IMR-90 (cell line): ENCODE measurements around the gene APPBP2. TPM values are rescaled to one million over a fixed set of nuclear protein-coding genes. Genes with fewer than 3 reads are reported as not detected.

Experiments
- ATAC-seq: fragments of 200-7000 bp; cut with Tn5 transposase; 2 replicates; pipeline ENCODE4 v1.9.1; 2020; ENCODE audit warnings: low read depth, mild to moderate bottlenecking, moderate library complexity
- BruUV-seq: library from RNA; stranded (reverse); fragments of 400-500 nt; replicated peaks from 2 replicates; lab custom pipeline; 2021; lab: Mats Ljungman, UMichigan
- CTCF ChIA-PET: fragments of 300-600 bp; formaldehyde crosslinking; extraction: SDS; loops from one replicate; lab custom pipeline; 2021; ENCODE audit warnings: antibody characterized with exemption; lab: Yijun Ruan, JAX
- POLR2A ChIA-PET: fragments of 300-600 bp; sonication (Branson Sonifier 250); formaldehyde crosslinking; loops from one replicate; lab custom pipeline; 2022; ENCODE audit warnings: antibody characterized with exemption; ENCODE audit not compliant: unreplicated experiment; lab: Charles Lee
- DNase-seq: peaks from one replicate; pipeline ENCODE4 v3.0.0; 2013
- H2AFZ ChIP-seq: replicated peaks from 2 replicates; pipeline ENCODE3; 2013; ENCODE audit warnings: low read length, mild to moderate bottlenecking; ENCODE audit not compliant: poor library complexity
- H2AK5ac ChIP-seq: 2 replicates; pipeline ENCODE4 v1.6.1; 2013; ENCODE audit warnings: low read depth, low read length, inconsistent platforms
- H2AK9ac ChIP-seq: replicated peaks from 2 replicates; pipeline ENCODE3; 2013; ENCODE audit warnings: mild to moderate bottlenecking, low read depth, low read length, moderate library complexity; ENCODE audit not compliant: poor library complexity
- H2BK120ac ChIP-seq: 2 replicates; pipeline ENCODE4 v1.6.1; 2013; ENCODE audit warnings: low read depth, low read length, inconsistent platforms
- H2BK15ac ChIP-seq: 3 replicates; pipeline ENCODE4 v1.6.1; 2013; ENCODE audit warnings: low read depth, low read length, inconsistent platforms
- H2BK20ac ChIP-seq: 2 replicates; pipeline ENCODE4 v1.6.1; 2013; ENCODE audit warnings: low read depth, mild to moderate bottlenecking, inconsistent platforms, low read length, moderate library complexity
- H2BK5ac ChIP-seq: 2 replicates; pipeline ENCODE4 v1.6.1; 2013; ENCODE audit warnings: mild to moderate bottlenecking, low read depth, low read length, inconsistent platforms; ENCODE audit not compliant: poor library complexity, severe bottlenecking
- H3K14ac ChIP-seq: replicated peaks from 2 replicates; pipeline ENCODE4 v1.6.1; 2013; ENCODE audit warnings: low read depth, low read length, inconsistent platforms
- H3K18ac ChIP-seq: 2 replicates; pipeline ENCODE4 v1.6.1; 2013; ENCODE audit warnings: low read depth, low read length, control low read depth
- H3K23ac ChIP-seq: 2 replicates; pipeline ENCODE4 v1.6.1; 2013; ENCODE audit warnings: low read depth, low read length, inconsistent platforms
- H3K27ac ChIP-seq: 2 replicates; pipeline ENCODE4 v1.5.1; 2013; ENCODE audit warnings: mild to moderate bottlenecking, control low read depth, low read length; ENCODE audit not compliant: insufficient read depth
- H3K27me3 ChIP-seq: 2 replicates; pipeline ENCODE4 v1.6.1; 2013; ENCODE audit warnings: low read length; ENCODE audit not compliant: control insufficient read depth, insufficient read depth
- H3K36me3 ChIP-seq: 2 replicates; pipeline ENCODE4 v1.6.1; 2013; ENCODE audit warnings: low read length, mixed read lengths; ENCODE audit not compliant: control insufficient read depth, insufficient read depth
- H3K4ac ChIP-seq: 2 replicates; pipeline ENCODE4 v1.6.1; 2013; ENCODE audit warnings: low read depth, low read length, inconsistent platforms
- H3K4me1 ChIP-seq: 2 replicates; pipeline ENCODE4 v1.6.1; 2013; ENCODE audit warnings: low read length, mixed read lengths; ENCODE audit not compliant: control insufficient read depth, insufficient read depth
- H3K4me2 ChIP-seq: 2 replicates; pipeline ENCODE4 v1.6.1; 2013; ENCODE audit warnings: low read depth, mild to moderate bottlenecking, control low read depth, low read length, moderate library complexity
- H3K4me3 ChIP-seq: 2 replicates; pipeline ENCODE4 v1.5.1; 2013; ENCODE audit warnings: low read depth, mild to moderate bottlenecking, control low read depth, low read length, moderate library complexity; ENCODE audit not compliant: insufficient read depth
- H3K56ac ChIP-seq: 2 replicates; pipeline ENCODE4 v1.6.1; 2013; ENCODE audit warnings: low read length, inconsistent platforms; ENCODE audit not compliant: insufficient read depth; ENCODE audit errors: extremely low read depth
- H3K79me1 ChIP-seq, 2 experiments: 2 replicates each; pipeline ENCODE4 v1.6.1; 2013; ENCODE audit warnings: low read length in 2 of 2, inconsistent platforms in 1 of 2, low read depth in 1 of 2
- H3K9ac ChIP-seq: 2 replicates; pipeline ENCODE4 v1.6.1; 2013; ENCODE audit warnings: low read depth, low read length, control low read depth
- H3K9me1 ChIP-seq: 2 replicates; pipeline ENCODE4 v1.6.1; 2013; ENCODE audit warnings: low read length, inconsistent platforms; ENCODE audit not compliant: insufficient read depth
- H3K9me3 ChIP-seq: 2 replicates; pipeline ENCODE4 v1.6.1; 2013; ENCODE audit warnings: low read length; ENCODE audit not compliant: control insufficient read depth, insufficient read depth
- H4K20me1 ChIP-seq: 2 replicates; pipeline ENCODE4 v1.6.1; 2013; ENCODE audit warnings: low read length, inconsistent platforms; ENCODE audit not compliant: insufficient read depth
- H4K5ac ChIP-seq: 2 replicates; pipeline ENCODE4 v1.6.1; 2013; ENCODE audit warnings: mild to moderate bottlenecking, low read depth, low read length, control low read depth
- H4K8ac ChIP-seq, 2 experiments: 2 replicates each; pipeline ENCODE4 v1.6.1; 2013; ENCODE audit warnings: low read depth in 2 of 2, low read length in 2 of 2, control low read depth in 1 of 2, inconsistent platforms in 1 of 2
- H4K91ac ChIP-seq: 2 replicates; pipeline ENCODE4 v1.6.1; 2013; ENCODE audit warnings: low read depth, low read length, inconsistent platforms; ENCODE audit not compliant: insufficient read depth
- CEBPB ChIP-seq: IDR thresholded peaks from 2 replicates; pipeline ENCODE4 v1.6.1; 2012; ENCODE audit warnings: low read depth, low read length, improper control_type of control experiment
- CTCF ChIP-seq: conservative IDR thresholded peaks from 2 replicates; pipeline ENCODE4 v1.5.1; 2012; ENCODE audit warnings: mild to moderate bottlenecking, low read depth, low read length, improper control_type of control experiment
- MXI1 ChIP-seq: IDR thresholded peaks from 2 replicates; pipeline ENCODE4 v1.6.1; 2012; ENCODE audit warnings: low read depth, mild to moderate bottlenecking, low read length, moderate library complexity, borderline replicate concordance
- POLR2A ChIP-seq: IDR thresholded peaks from 2 replicates; pipeline ENCODE4 v1.6.1; 2012; ENCODE audit warnings: mild to moderate bottlenecking, low read depth, low read length
- RAD21 ChIP-seq: IDR thresholded peaks from 2 replicates; pipeline ENCODE4 v1.6.1; 2012; ENCODE audit warnings: low read length, improper control_type of control experiment
- RFX5 ChIP-seq: IDR thresholded peaks from 2 replicates; pipeline ENCODE4 v1.8.0; 2012; ENCODE audit warnings: low read depth, mild to moderate bottlenecking, low read length, moderate library complexity
- SMC3 ChIP-seq: fragments of 150-350 bp; IDR thresholded peaks from 2 replicates; pipeline ENCODE4 v1.6.1; 2016; ENCODE audit warnings: low read depth, mild to moderate bottlenecking, antibody characterized with exemption, low read length, moderate library complexity
- USF2 ChIP-seq: fragments of 150-350 bp; IDR thresholded peaks from 2 replicates; pipeline ENCODE4 v1.6.1; 2017; ENCODE audit warnings: mild to moderate bottlenecking, antibody characterized with exemption, low read length, low read depth
- WGBS, 2 experiments: methylation state at CpG; one replicate each; pipeline versions ENCODE4 v1.1.5 to v1.1.7; 2013; ENCODE audit warnings: missing lambda C conversion rate in 2 of 2; ENCODE audit not compliant: insufficient read length in 1 of 2; ENCODE audit errors: extremely low coverage in 2 of 2; 5-methylcytosine and 5-hydroxymethylcytosine counted together
- dilution Hi-C: fragments of 300-500 bp; cut with HindIII; formaldehyde crosslinking; loops from one replicate; pipeline ENCODE4 v1.14.3; 2018; ENCODE audit warnings: low sequenced_read_pairs; ENCODE audit not compliant: unreplicated experiment
- in situ Hi-C: fragments of 300-500 bp; cut with MboI; formaldehyde crosslinking; loops from 3 replicates; pipeline ENCODE4 v1.14.3; 2019; ENCODE audit warnings: low sequenced_read_pairs, inconsistent platforms, mixed read lengths
- intact Hi-C: fragments of 100-400 bp; cut with micrococcal nuclease; formaldehyde crosslinking; loops from 2 replicates; pipeline ENCODE4 v1.10.0; 2022
- polyA plus RNA-seq, 3 experiments: library from polyadenylated mRNA; depleted of rRNA; stranded (reverse); fragments of >200 nt; gene quantifications; 2 replicates each; pipeline ENCODE4 v1.2.3, GENCODE V29; 2012; ENCODE audit warnings: low replicate concordance in 1 of 3
- total RNA-seq: library from RNA; depleted of rRNA; stranded (reverse); fragments of >200 nt; gene quantifications from 2 replicates; pipeline ENCODE4 v1.2.3, GENCODE V29; 2012

APPBP2 gene
- total and polyA plus RNA-seq, 2 of the 4 experiments (the other 2 are of a cell fraction): 12.3 to 93.9 TPM

- POLR2A ChIA-PET: no interaction called here
- ATAC-seq: peak; percentile 93
Measured at GRCh38 chr17:60435244-60436167, 90.5 kb downstream of the APPBP2 start.

More at GRCh38 chr17:60435244-60436167, 90.5 kb downstream of the APPBP2 start:
- H3K14ac ChIP-seq: 0 out of 2 replicates have a peak overlapping the region, but pooled peaks have one; percentile 54
- H2AK9ac ChIP-seq: peak overlapping the region; percentile 80
- no peak overlapping the region for H3K4me3 ChIP-seq
- no peaks in the 10 kb centered on the region for H3K79me1 ChIP-seq
- peaks cover 3% of the 10 kb centered on the region for H3K4me1 ChIP-seq
- peak; percentile 89 for DNase-seq
- H3K27me3 ChIP-seq: no peaks in the 10 kb centered on the region
- peak overlapping the region; percentile 33; the same call in 2 of the 3 replicates for H2BK15ac ChIP-seq
- no peak overlapping the region; the same call in 1 of the 2 replicates for H3K9ac ChIP-seq
- H3K36me3 ChIP-seq: no peaks in the 10 kb centered on the region
- no peaks in the 10 kb centered on the region for H4K20me1 ChIP-seq
- H2BK5ac ChIP-seq: peak overlapping the region; percentile 32
- H2BK20ac ChIP-seq: peak overlapping the region; percentile 66
- CTCF ChIA-PET: no interaction called here
- TF ChIP-seq SMC3 (peak; percentile 91), USF2 (no peak), CEBPB (no peak), CTCF (peak; percentile 98), POLR2A (peak; percentile 49; the same call in 1 of the 2 replicates), RAD21 (peak; percentile 97), MXI1 (peak; percentile 90), RFX5 (no peak)
- H2AK5ac ChIP-seq: peak overlapping the region; percentile 16; the same call in 1 of the 2 replicates
- no peak overlapping the region; the same call in 1 of the 2 replicates for H4K91ac ChIP-seq
- H4K5ac ChIP-seq: peak overlapping the region; percentile 38; the same call in 1 of the 2 replicates
- H2BK120ac ChIP-seq: peak overlapping the region; percentile 74
- peak overlapping the region; percentile 33 for H3K4me2 ChIP-seq
- peak overlapping the region in 1 of 2 experiments; percentile 81; a peak in 1 of 4 replicates for H4K8ac ChIP-seq
- peak overlapping the region; percentile 49; the same call in 1 of the 2 replicates for H3K27ac ChIP-seq
- no TSS peak for BruUV-seq
- peaks cover 3% of the 10 kb centered on the region; the same call in 1 of the 2 replicates for H3K9me1 ChIP-seq
- 80% methylated on average over 7 of the region's 28 CpGs; no CpG with 5 or more reads in 1 of the 2 experiments for WGBS, 2 experiments
- no peak overlapping the region for H3K56ac ChIP-seq
- peak overlapping the region; percentile 76 for H3K4ac ChIP-seq
- H3K18ac ChIP-seq: peak overlapping the region; percentile 70
- peak overlapping the region; percentile 93 for H2AFZ ChIP-seq
- dilution Hi-C loops: no loop called here
- intact Hi-C loops: loop anchor here (1.0 to 2.0 kb wide), 2 partner anchors 205 to 292 kb away; no protein-coding TSS in a partner anchor
- peak overlapping the region; percentile 61; the same call in 1 of the 2 replicates for H3K23ac ChIP-seq
- peaks cover 5% of the 10 kb centered on the region for H3K9me3 ChIP-seq
- in situ Hi-C loops: no loop called here
